Stimulated activated CD4-positive, alpha-beta T cell treated with anti-CD3 and anti-CD28 coated beads, Interleukin-4, amount 100 ng/mL, for 48 hours (primary cell): ENCODE measurements around the gene ADAM12.
A peak's percentile ranks its signal among the peaks of the same experiment; 100 is the strongest.
"Not testable (repeated sequence)": the region's sequence is repeated elsewhere in the genome, so short reads cannot be mapped to it uniquely, and the experiment has no call there.

Experiments used
- DNase-seq, 2 donors: peaks; one replicate each; pipeline ENCODE4 v3.0.0-alpha.2; 2020; ENCODE audit warnings: low read depth in 2 of 2

ADAM12 gene

GRCh38 chr10:126402721-126403695, 14.7 kb upstream of the ADAM12 start:
- DNase-seq: no peak

GRCh38 chr10:126400641-126401040, 12.4 kb upstream of the ADAM12 start:
- no peak for DNase-seq

GRCh38 chr10:126398924-126399323, 10.6 kb upstream of the ADAM12 start:
- DNase-seq: no peak

GRCh38 chr10:126398383-126398743, 10.1 kb upstream of the ADAM12 start:
- DNase-seq: no peak

GRCh38 chr10:126397640-126398382, 9.5 kb upstream of the ADAM12 start:
- DNase-seq: no peak

GRCh38 chr10:126397156-126397555, 8.9 kb upstream of the ADAM12 start:
- DNase-seq: no peak

- DNase-seq: no peak
Measured at GRCh38 chr10:126394948-126395347, 6.7 kb upstream of the ADAM12 start.

- no peak for DNase-seq
Measured at GRCh38 chr10:126393076-126393475, 4.8 kb upstream of the ADAM12 start.

GRCh38 chr10:126392469-126392868, 4.2 kb upstream of the ADAM12 start:
- no peak for DNase-seq

GRCh38 chr10:126392068-126392467, 3.8 kb upstream of the ADAM12 start:
- no peak for DNase-seq

- no peak for DNase-seq
Measured at GRCh38 chr10:126391192-126391885, 3.1 kb upstream of the ADAM12 start.

GRCh38 chr10:126390324-126390723, 2.0 kb upstream of the ADAM12 start:
- DNase-seq: no peak

- DNase-seq: peak; percentile 32 to 38
Measured at GRCh38 chr10:126387041-126387921, 996 bp downstream of the ADAM12 start.

- no peak for DNase-seq
Measured at GRCh38 chr10:126384269-126384873, 3.9 kb downstream of the ADAM12 start.

- DNase-seq: no peak
Measured at GRCh38 chr10:126380352-126381076, 7.8 kb downstream of the ADAM12 start.

GRCh38 chr10:126379166-126379565, 9.1 kb downstream of the ADAM12 start:
- DNase-seq: not testable (repeated sequence)

- DNase-seq: no peak
Measured at GRCh38 chr10:126376956-126377355, 11.3 kb downstream of the ADAM12 start.

GRCh38 chr10:126375926-126376554, 12.2 kb downstream of the ADAM12 start:
- no peak for DNase-seq

GRCh38 chr10:126375299-126375698, 13.0 kb downstream of the ADAM12 start:
- DNase-seq: no peak

- no peak for DNase-seq
Measured at GRCh38 chr10:126374435-126374834, 13.8 kb downstream of the ADAM12 start.
